Skeletal muscle satellite cell (primary cell): ENCODE results near the gene TM7SF2.

Experiments used
- H3K27me3 ChIP-seq: 2 replicates; pipeline ENCODE4 v1.7.0; 2013; ENCODE audit warnings: low read length; ENCODE audit not compliant: control insufficient read depth, insufficient read depth
- H3K36me3 ChIP-seq: 2 replicates; pipeline ENCODE4 v1.7.0; 2013; ENCODE audit warnings: mild to moderate bottlenecking, control low read depth, low read length; ENCODE audit not compliant: insufficient read depth
- H3K4me1 ChIP-seq: 2 replicates; pipeline ENCODE4 v1.7.0; 2013; ENCODE audit warnings: low read length; ENCODE audit not compliant: control insufficient read depth, insufficient read depth
- H3K4me2 ChIP-seq: 2 replicates; pipeline ENCODE4 v1.7.0; 2013; ENCODE audit warnings: mild to moderate bottlenecking, low read length
- H3K4me3 ChIP-seq: 2 replicates; pipeline ENCODE4 v1.7.0; 2013; ENCODE audit warnings: low read length
- H3K9ac ChIP-seq: 2 replicates; pipeline ENCODE4 v1.7.0; 2013; ENCODE audit warnings: mild to moderate bottlenecking, low read depth, low read length, moderate library complexity
- H3K9me3 ChIP-seq: replicated peaks from 2 replicates; pipeline ENCODE4 v1.7.0; 2013; ENCODE audit warnings: mild to moderate bottlenecking, control low read depth, low read length

The TM7SF2 gene

GRCh38 chr11:65095427-65095826, 16.2 kb upstream of the TM7SF2 start:
- peaks cover 10% of the 10 kb centered on the region for H3K4me1 ChIP-seq
- H3K36me3 ChIP-seq = no peaks in the 10 kb centered on the region
- no peaks in the 10 kb centered on the region for H3K27me3 ChIP-seq
- H3K9ac ChIP-seq = peak overlapping the region; percentile 87
- H3K4me3 ChIP-seq = peak overlapping the region; percentile 77
- H3K4me2 ChIP-seq = peak overlapping the region; percentile 82
- no peaks in the 10 kb centered on the region for H3K9me3 ChIP-seq

DNA sequence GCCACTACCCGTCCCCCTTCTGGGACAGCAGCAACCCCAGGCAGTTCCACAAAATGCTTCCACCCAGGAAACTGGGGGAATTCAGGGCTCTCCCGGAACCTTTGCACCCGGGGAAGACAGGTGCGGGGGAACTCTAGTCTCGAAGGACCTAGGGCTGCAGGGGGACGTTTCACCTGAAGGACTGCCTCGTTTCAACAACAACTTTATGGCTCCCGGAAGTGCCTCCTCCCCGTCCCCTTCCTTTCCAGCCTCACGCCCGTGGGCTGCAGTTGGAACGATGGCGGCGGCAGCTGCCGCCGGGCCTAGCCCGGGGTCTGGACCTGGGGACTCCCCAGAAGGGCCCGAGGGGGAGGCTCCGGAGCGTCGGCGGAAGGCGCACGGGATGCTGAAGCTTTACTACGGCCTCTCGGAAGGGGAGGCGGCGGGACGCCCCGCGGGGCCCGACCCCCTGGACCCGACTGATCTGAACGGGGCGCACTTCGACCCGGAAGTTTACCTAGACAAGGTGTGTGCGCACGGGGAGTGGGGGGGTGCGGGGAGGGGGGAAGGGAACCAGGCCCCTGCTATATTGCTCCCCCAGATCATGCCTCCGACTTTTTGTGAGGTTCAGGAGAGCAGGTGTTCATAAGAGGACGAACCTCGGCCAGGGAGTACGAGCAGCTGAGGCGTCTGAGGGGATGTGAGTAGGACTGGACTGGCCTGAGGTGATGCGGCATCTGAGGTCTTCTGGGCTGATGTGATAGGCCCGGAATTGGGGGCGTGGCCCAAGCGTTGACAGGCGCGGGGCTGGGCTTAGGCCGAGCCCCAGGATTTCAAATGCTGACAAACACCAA, 15.5 kb upstream of the TM7SF2 start, which contains the start of gene VPS51:
VPS51 (plus strand) TSS at position 241 of the 833 bp plus-strand sequence; CDS start at position 278, 37 bp downstream.
- peak within 1 kb of the TSS; percentile 77 for H3K4me3 ChIP-seq
- H3K36me3 ChIP-seq = no peaks in the 10 kb centered on the region

DNA sequence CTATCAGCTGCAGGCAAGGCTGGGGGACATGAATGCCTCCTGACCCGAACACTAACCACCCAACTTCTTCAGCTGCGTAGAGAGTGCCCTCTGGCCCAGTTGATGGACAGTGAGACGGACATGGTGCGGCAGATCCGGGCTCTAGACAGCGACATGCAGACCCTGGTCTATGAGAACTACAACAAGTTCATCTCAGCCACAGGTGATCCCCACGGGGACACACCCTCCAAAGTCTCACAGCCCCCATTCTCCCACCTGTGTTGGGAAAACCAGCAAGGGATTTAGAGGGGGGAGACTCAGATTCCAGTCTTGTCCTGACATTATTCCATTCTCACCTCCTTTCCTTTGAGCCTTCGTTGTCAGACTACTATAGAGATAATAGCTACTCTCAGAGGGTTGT, 14.7 kb upstream of the TM7SF2 start:
- no peaks in the 10 kb centered on the region for H3K9me3 ChIP-seq
- peak overlapping the region; percentile 77 for H3K4me3 ChIP-seq
- H3K9ac ChIP-seq = peak overlapping the region; percentile 44
- peak overlapping the region; percentile 82 for H3K4me2 ChIP-seq
- H3K27me3 ChIP-seq = no peaks in the 10 kb centered on the region
- H3K36me3 ChIP-seq = no peaks in the 10 kb centered on the region
- H3K4me1 ChIP-seq = peaks cover 12% of the 10 kb centered on the region

More for the DNA sequence above, 15.5 kb upstream of the TM7SF2 start, which contains the start of gene VPS51:
- Histone ChIP-seq H3K9ac (peak within 1 kb of the TSS; percentile 87), H3K4me1 (peaks cover 10% of the 10 kb centered on the region), H3K4me2 (peak within 1 kb of the TSS; percentile 82), H3K27me3 (no peaks in the 10 kb centered on the region), H3K9me3 (no peaks in the 10 kb centered on the region)

- H3K4me3 ChIP-seq = no peak overlapping the region
- H3K9me3 ChIP-seq = no peaks in the 10 kb centered on the region
- no peak overlapping the region for H3K9ac ChIP-seq
- no peaks in the 10 kb centered on the region for H3K36me3 ChIP-seq
- no peak overlapping the region for H3K4me2 ChIP-seq
- peaks cover 13% of the 10 kb centered on the region for H3K4me1 ChIP-seq
- no peaks in the 10 kb centered on the region for H3K27me3 ChIP-seq
Measured at GRCh38 chr11:65100674-65101350, 10.9 kb upstream of the TM7SF2 start.

- no peak overlapping the region for H3K4me2 ChIP-seq
- H3K9ac ChIP-seq = no peak overlapping the region
- no peak overlapping the region for H3K4me3 ChIP-seq
- H3K4me1 ChIP-seq = peaks cover 7% of the 10 kb centered on the region
- no peaks in the 10 kb centered on the region for H3K9me3 ChIP-seq
- no peaks in the 10 kb centered on the region for H3K36me3 ChIP-seq
- H3K27me3 ChIP-seq = no peaks in the 10 kb centered on the region
Measured at GRCh38 chr11:65102142-65103095, 9.3 kb upstream of the TM7SF2 start.

DNA sequence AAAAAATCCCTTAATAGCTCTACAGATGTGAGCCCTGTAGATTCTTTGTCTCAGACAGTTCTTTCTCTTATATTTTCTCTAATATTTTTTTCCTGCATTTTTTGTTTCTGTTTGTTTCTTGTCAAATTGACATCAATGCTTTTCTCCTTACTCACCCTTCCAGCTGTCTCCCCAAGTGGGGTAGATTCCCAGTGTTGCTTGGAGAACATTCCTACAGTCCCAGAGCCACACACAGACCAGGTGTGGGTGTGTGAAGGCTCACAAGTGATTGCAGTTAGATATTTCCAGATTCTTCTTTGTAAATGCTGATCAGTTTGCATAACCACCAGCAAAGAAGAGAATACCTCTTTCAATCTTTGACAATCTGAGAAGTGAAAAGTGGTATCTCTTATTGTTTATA, 8.2 kb upstream of the TM7SF2 start:
- Histone ChIP-seq H3K27me3 (no peaks in the 10 kb centered on the region), H3K4me2 (no peak overlapping the region), H3K4me3 (no peak overlapping the region), H3K36me3 (peaks cover 5% of the 10 kb centered on the region), H3K4me1 (peaks cover 7% of the 10 kb centered on the region), H3K9ac (no peak overlapping the region), H3K9me3 (no peaks in the 10 kb centered on the region)

- Histone ChIP-seq H3K9me3 (no peaks in the 10 kb centered on the region), H3K4me1 (peaks cover 7% of the 10 kb centered on the region), H3K27me3 (no peaks in the 10 kb centered on the region), H3K4me3 (no peak overlapping the region), H3K4me2 (no peak overlapping the region), H3K36me3 (peaks cover 10% of the 10 kb centered on the region), H3K9ac (no peak overlapping the region)
Measured at GRCh38 chr11:65104628-65105027, 7.0 kb upstream of the TM7SF2 start.

GRCh38 chr11:65107078-65107477, 4.6 kb upstream of the TM7SF2 start:
- Histone ChIP-seq H3K4me1 (peaks cover 11% of the 10 kb centered on the region), H3K4me3 (no peak overlapping the region), H3K9ac (no peak overlapping the region), H3K27me3 (no peaks in the 10 kb centered on the region), H3K9me3 (no peaks in the 10 kb centered on the region), H3K4me2 (no peak overlapping the region), H3K36me3 (peaks cover 10% of the 10 kb centered on the region)

DNA sequence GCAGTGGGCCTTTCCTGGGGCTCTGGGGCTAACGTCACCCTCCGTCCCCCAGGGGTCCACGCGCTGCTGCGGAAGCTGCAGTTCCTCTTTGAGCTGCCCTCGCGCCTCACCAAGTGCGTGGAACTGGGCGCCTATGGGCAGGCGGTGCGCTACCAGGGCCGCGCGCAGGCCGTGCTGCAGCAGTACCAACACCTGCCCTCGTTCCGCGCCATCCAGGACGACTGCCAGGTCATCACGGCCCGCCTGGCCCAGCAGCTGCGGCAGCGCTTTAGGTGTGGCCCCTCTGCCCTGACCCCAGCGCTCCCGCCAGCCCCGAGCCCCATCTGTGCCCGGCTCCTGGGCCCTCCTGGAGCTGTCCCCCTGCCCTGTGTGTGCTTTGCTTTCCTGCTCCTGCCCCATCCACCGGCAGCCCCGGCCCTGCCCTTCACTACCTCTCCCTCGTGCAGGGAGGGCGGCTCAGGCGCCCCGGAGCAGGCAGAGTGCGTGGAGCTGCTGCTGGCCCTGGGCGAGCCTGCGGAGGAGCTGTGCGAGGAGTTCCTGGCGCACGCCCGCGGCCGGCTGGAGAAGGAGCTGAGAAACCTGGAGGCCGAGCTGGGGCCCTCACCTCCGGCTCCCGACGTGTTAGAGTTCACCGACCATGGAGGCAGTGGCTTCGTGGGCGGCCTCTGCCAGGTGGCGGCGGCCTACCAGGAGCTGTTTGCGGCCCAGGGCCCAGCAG, 3.8 kb upstream of the TM7SF2 start:
- Histone ChIP-seq H3K36me3 (peaks cover 10% of the 10 kb centered on the region), H3K9me3 (no peaks in the 10 kb centered on the region), H3K27me3 (no peaks in the 10 kb centered on the region), H3K4me1 (peaks cover 15% of the 10 kb centered on the region), H3K9ac (no peak overlapping the region), H3K4me2 (no peak overlapping the region), H3K4me3 (no peak overlapping the region)

GRCh38 chr11:65108469-65109123, 3.1 kb upstream of the TM7SF2 start:
- H3K4me1 ChIP-seq = peaks cover 20% of the 10 kb centered on the region
- H3K27me3 ChIP-seq = no peaks in the 10 kb centered on the region
- no peak overlapping the region for H3K4me2 ChIP-seq
- H3K9me3 ChIP-seq = no peaks in the 10 kb centered on the region
- H3K36me3 ChIP-seq = peaks cover 10% of the 10 kb centered on the region
- no peak overlapping the region for H3K4me3 ChIP-seq
- H3K9ac ChIP-seq = no peak overlapping the region
